PC-3 (cell line): Measurements from ENCODE around the gene SNX9. TPM values are rescaled to one million over a fixed set of nuclear protein-coding genes. Genes with fewer than 3 reads are reported as not detected.

Experiments used
- ATAC-seq: fragments of 200-7000 bp; cut with Tn5 transposase; 2 replicates; pipeline ENCODE4 v1.9.1; 2020; ENCODE audit warnings: mild to moderate bottlenecking, moderate library complexity
- BruUV-seq: library from RNA; stranded (reverse); fragments of 400-500 nt; replicated peaks from 2 replicates; lab custom pipeline; 2021; lab: Mats Ljungman, UMichigan
- CTCF ChIA-PET: fragments of 300-600 bp; sonication (Branson Sonifier 250); formaldehyde crosslinking; loops from one replicate; lab custom pipeline; 2022; ENCODE audit warnings: antibody characterized with exemption; lab: Charles Lee
- POLR2A ChIA-PET: fragments of 300-600 bp; sonication (Branson Sonifier 250); formaldehyde crosslinking; loops from one replicate; lab custom pipeline; 2022; ENCODE audit warnings: antibody characterized with exemption; ENCODE audit not compliant: unreplicated experiment; lab: Charles Lee
- DNase-seq: peaks from one replicate; pipeline ENCODE4 v3.0.0-alpha.2; 2015
- H2AFZ ChIP-seq: fragments of 300-600 bp; sonication (generic); 2 replicates; pipeline ENCODE4 v1.6.0; 2016; ENCODE audit warnings: antibody characterized with exemption, low read length
- H3F3A ChIP-seq: fragments of 300-600 bp; sonication (generic); one replicate; pipeline ENCODE4 v1.6.0; 2017; ENCODE audit warnings: antibody characterized with exemption, low read length, control low read depth, mild to moderate bottlenecking; ENCODE audit not compliant: unreplicated experiment
- H3K27ac ChIP-seq: fragments of 300-600 bp; sonication (generic); 2 replicates; pipeline ENCODE4 v1.5.1; 2016; ENCODE audit warnings: mild to moderate bottlenecking, low read length
- H3K27me3 ChIP-seq: fragments of 300-600 bp; sonication (generic); 2 replicates; pipeline ENCODE4 v1.6.1; 2016; ENCODE audit warnings: low read length, mixed read lengths
- H3K36me3 ChIP-seq: fragments of 300-600 bp; sonication (generic); 2 replicates; pipeline ENCODE4 v1.6.1; 2016; ENCODE audit warnings: low read depth, mixed run types, low read length, mixed read lengths
- H3K4me1 ChIP-seq: fragments of 300-600 bp; sonication (generic); 2 replicates; pipeline ENCODE4 v1.5.1; 2016; ENCODE audit warnings: low read length; ENCODE audit not compliant: insufficient read depth
- H3K4me2 ChIP-seq: fragments of 300-600 bp; sonication (generic); 2 replicates; pipeline ENCODE4 v1.6.0; 2016; ENCODE audit warnings: low read length
- H3K4me3 ChIP-seq: fragments of 300-600 bp; sonication (generic); 2 replicates; pipeline ENCODE4 v1.5.1; 2016; ENCODE audit warnings: mild to moderate bottlenecking, low read length, mixed read lengths
- H3K79me2 ChIP-seq: fragments of 300-600 bp; sonication (generic); 2 replicates; pipeline ENCODE4 v1.6.1; 2017; ENCODE audit warnings: low read length, mixed read lengths
- H3K9ac ChIP-seq: fragments of 300-600 bp; sonication (generic); 2 replicates; pipeline ENCODE4 v1.6.0; 2016; ENCODE audit warnings: mild to moderate bottlenecking, low read length
- H3K9me2 ChIP-seq: fragments of 300-600 bp; sonication (generic); replicated peaks from 2 replicates; pipeline ENCODE4 v1.6.1; 2016; ENCODE audit warnings: mixed run types, low read length, mixed read lengths
- H3K9me3 ChIP-seq: fragments of 300-600 bp; sonication (generic); 2 replicates; pipeline ENCODE4 v1.6.1; 2016; ENCODE audit warnings: low read length, mixed read lengths
- H4K20me1 ChIP-seq: fragments of 300-600 bp; sonication (generic); 2 replicates; pipeline ENCODE4 v1.6.1; 2016; ENCODE audit warnings: low read length, mixed read lengths
- CTCF ChIP-seq: fragments of 300-600 bp; sonication (generic); conservative IDR thresholded peaks from 2 replicates; pipeline ENCODE4 v1.5.1; 2017; ENCODE audit warnings: antibody characterized with exemption, low read depth, mild to moderate bottlenecking, low read length
- EZH2 ChIP-seq: fragments of 300-600 bp; sonication (generic); IDR thresholded peaks from one replicate; pipeline ENCODE4 v1.6.1; 2017; ENCODE audit warnings: antibody characterized with exemption, mild to moderate bottlenecking, low read length; ENCODE audit not compliant: unreplicated experiment
- EZH2phosphoT487 ChIP-seq: fragments of 300-600 bp; sonication (generic); IDR thresholded peaks from 2 replicates; pipeline ENCODE4 v1.6.1; 2018; ENCODE audit warnings: mild to moderate bottlenecking, antibody characterized with exemption, low read length, borderline replicate concordance
- intact Hi-C: fragments of 100-400 bp; cut with micrococcal nuclease; formaldehyde crosslinking; loops from 2 replicates; pipeline ENCODE4 v1.9.0; 2023
- total RNA-seq: library from RNA; depleted of rRNA; stranded (reverse); fragments of >200 nt; gene quantifications from 2 replicates; pipeline ENCODE4 v1.2.3, GENCODE V29; 2014

The SNX9 gene
- total RNA-seq, 1 experiment from 2014 or later: 18.0 TPM

GRCh38 chr6:157981132-157981394, 158.0 kb downstream of the SNX9 start:
- H3K27me3 ChIP-seq: no peaks in the 10 kb centered on the region
- CTCF ChIA-PET: no interaction called here

GRCh38 chr6:157981395-157982101, 158.5 kb downstream of the SNX9 start, which contains the start of gene SYNJ2:
Gene SYNJ2, plus strand, starts transcription at chr6:157981863. Its CDS starts 99 bp downstream, at chr6:157981962.
- H3K9me2 ChIP-seq: no peaks in the 10 kb centered on the region
- peaks cover 48% of the 10 kb centered on the region for H3K79me2 ChIP-seq
- H3K27ac ChIP-seq: peak within 1 kb of the TSS; percentile 19
- peak within 1 kb of the TSS; percentile 92 for H3K9ac ChIP-seq
- no peaks in the 10 kb centered on the region for H3K27me3 ChIP-seq
- DNase-seq (peak; percentile 72), ATAC-seq (peak; percentile 72)
- H3F3A ChIP-seq: peaks cover 4% of the 10 kb centered on the region
- POLR2A ChIA-PET: no interaction called here
- peak within 1 kb of the TSS; percentile 82 for H2AFZ ChIP-seq
- no peaks in the 10 kb centered on the region for H3K36me3 ChIP-seq
- 0 out of 2 replicates have a peak, but pooled peaks cover 6% of the 10 kb centered on the region for H4K20me1 ChIP-seq
- TF ChIP-seq EZH2 (no peak), EZH2phosphoT487 (no peak), CTCF (peak; percentile 51)
- peaks cover 32% of the 10 kb centered on the region for H3K4me1 ChIP-seq
- peak within 1 kb of the TSS; percentile 94 for H3K4me3 ChIP-seq
- CTCF ChIA-PET: interaction anchor here (1.3 kb wide), 1 partner anchor 90 kb away, joined by 3 read pairs; no protein-coding TSS in a partner anchor
- no TSS peak for BruUV-seq
- intact Hi-C loops: loop anchor here (1.0 to 5.0 kb wide), 2 partner anchors 61 to 88 kb away; no protein-coding TSS in a partner anchor
- H3K9me3 ChIP-seq: no peaks in the 10 kb centered on the region
- peak within 1 kb of the TSS; percentile 89 for H3K4me2 ChIP-seq

More at GRCh38 chr6:157981132-157981394, 158.0 kb downstream of the SNX9 start:
- ATAC-seq (no peak), DNase-seq (no peak)
- Histone ChIP-seq H3K9me3 (no peaks in the 10 kb centered on the region), H3K79me2 (peaks cover 43% of the 10 kb centered on the region), H3K4me1 (peaks cover 27% of the 10 kb centered on the region), H3K9me2 (no peaks in the 10 kb centered on the region), H2AFZ (peak overlapping the region; percentile 82), H4K20me1 (0 out of 2 replicates have a peak, but pooled peaks cover 6% of the 10 kb centered on the region), H3F3A (peaks cover 4% of the 10 kb centered on the region), H3K4me2 (peak overlapping the region; percentile 89), H3K4me3 (peak overlapping the region; percentile 94), H3K36me3 (no peaks in the 10 kb centered on the region), H3K9ac (peak overlapping the region; percentile 92), H3K27ac (no peak overlapping the region)
- TSS peak; percentile 36 for BruUV-seq
- intact Hi-C loops: loop anchor here (5.0 kb wide), 1 partner anchor 61 kb away; no protein-coding TSS in a partner anchor
- POLR2A ChIA-PET: no interaction called here
- TF ChIP-seq CTCF (no peak), EZH2 (no peak), EZH2phosphoT487 (no peak)

GRCh38 chr6:157982102-157982562, 159.1 kb downstream of the SNX9 start:
- peak overlapping the region; percentile 94 for H3K4me3 ChIP-seq
- TF ChIP-seq CTCF (no peak), EZH2 (no peak), EZH2phosphoT487 (no peak)
- ChIA-PET CTCF (interaction anchor here (1.3 kb wide), 1 partner anchor 90 kb away, joined by 3 read pairs; no protein-coding TSS in a partner anchor), POLR2A (no interaction called here)
- no TSS peak for BruUV-seq
- H4K20me1 ChIP-seq: 0 out of 2 replicates have a peak, but pooled peaks cover 6% of the 10 kb centered on the region
- no peaks in the 10 kb centered on the region for H3K9me2 ChIP-seq
- DNase-seq (no peak), ATAC-seq (peak; percentile 24)
- peaks cover 54% of the 10 kb centered on the region for H3K79me2 ChIP-seq
- H3K27ac ChIP-seq: peak overlapping the region; percentile 19
- H3K4me1 ChIP-seq: peaks cover 35% of the 10 kb centered on the region
- peaks cover 4% of the 10 kb centered on the region for H3F3A ChIP-seq
- peak overlapping the region; percentile 92 for H3K9ac ChIP-seq
- no peaks in the 10 kb centered on the region for H3K36me3 ChIP-seq
- intact Hi-C loops: loop anchor here (1.0 to 5.0 kb wide), 2 partner anchors 60 to 87 kb away; no protein-coding TSS in a partner anchor
- H3K27me3 ChIP-seq: no peaks in the 10 kb centered on the region
- peak overlapping the region; percentile 89 for H3K4me2 ChIP-seq
- H3K9me3 ChIP-seq: no peaks in the 10 kb centered on the region
- H2AFZ ChIP-seq: peak overlapping the region; percentile 82
